Activated CD4-positive, CD25-positive, alpha-beta regulatory T cell (primary cell): ENCODE results near the gene PACSIN1.

Experiments
- DNase-seq, 4 experiments: peaks; one replicate each; lab custom pipeline; 2025; lab: John Stamatoyannopoulos, UW

Gene PACSIN1

GRCh38 chr6:34581561-34581920 lies 115.7 kb downstream of the PACSIN1 start:
- DNase-seq, result no peak

GRCh38 chr6:34583461-34583860 lies 117.6 kb downstream of the PACSIN1 start:
- DNase-seq, result peak in 1 of 4 experiments; percentile 7

- DNase-seq, result no peak
Measured at GRCh38 chr6:34583861-34584604, 118.2 kb downstream of the PACSIN1 start.

- no peak for DNase-seq
Measured at GRCh38 chr6:34584694-34585093, 118.8 kb downstream of the PACSIN1 start.
